Panc1 (cell line): ENCODE results near the gene VPS37B.

Experiments used
- CTCF ChIP-seq: fragments of 450-650 bp; IDR thresholded peaks from 2 replicates; pipeline ENCODE4 v1.5.1; 2017; ENCODE audit warnings: mild to moderate bottlenecking
- POLR2AphosphoS5 ChIP-seq: IDR thresholded peaks from 2 replicates; pipeline ENCODE4 v1.6.1; 2012; ENCODE audit warnings: mild to moderate bottlenecking, low read depth, low read length, moderate library complexity
- TF ChIP-seq, protein P1 (sequence below), 2 experiments: IDR thresholded peaks; 2 replicates each; pipeline ENCODE4 v1.6.1; 2011 to 2012; ENCODE audit warnings: low read depth in 2 of 2, control low read depth in 1 of 2, low read length in 1 of 2, mild to moderate bottlenecking in 1 of 2, moderate library complexity in 1 of 2; ENCODE audit not compliant: insufficient read depth in 1 of 2

- TF ChIP-seq CTCF (no peak), POLR2AphosphoS5 (peak; percentile 81)
- TF ChIP-seq, protein P1, sequence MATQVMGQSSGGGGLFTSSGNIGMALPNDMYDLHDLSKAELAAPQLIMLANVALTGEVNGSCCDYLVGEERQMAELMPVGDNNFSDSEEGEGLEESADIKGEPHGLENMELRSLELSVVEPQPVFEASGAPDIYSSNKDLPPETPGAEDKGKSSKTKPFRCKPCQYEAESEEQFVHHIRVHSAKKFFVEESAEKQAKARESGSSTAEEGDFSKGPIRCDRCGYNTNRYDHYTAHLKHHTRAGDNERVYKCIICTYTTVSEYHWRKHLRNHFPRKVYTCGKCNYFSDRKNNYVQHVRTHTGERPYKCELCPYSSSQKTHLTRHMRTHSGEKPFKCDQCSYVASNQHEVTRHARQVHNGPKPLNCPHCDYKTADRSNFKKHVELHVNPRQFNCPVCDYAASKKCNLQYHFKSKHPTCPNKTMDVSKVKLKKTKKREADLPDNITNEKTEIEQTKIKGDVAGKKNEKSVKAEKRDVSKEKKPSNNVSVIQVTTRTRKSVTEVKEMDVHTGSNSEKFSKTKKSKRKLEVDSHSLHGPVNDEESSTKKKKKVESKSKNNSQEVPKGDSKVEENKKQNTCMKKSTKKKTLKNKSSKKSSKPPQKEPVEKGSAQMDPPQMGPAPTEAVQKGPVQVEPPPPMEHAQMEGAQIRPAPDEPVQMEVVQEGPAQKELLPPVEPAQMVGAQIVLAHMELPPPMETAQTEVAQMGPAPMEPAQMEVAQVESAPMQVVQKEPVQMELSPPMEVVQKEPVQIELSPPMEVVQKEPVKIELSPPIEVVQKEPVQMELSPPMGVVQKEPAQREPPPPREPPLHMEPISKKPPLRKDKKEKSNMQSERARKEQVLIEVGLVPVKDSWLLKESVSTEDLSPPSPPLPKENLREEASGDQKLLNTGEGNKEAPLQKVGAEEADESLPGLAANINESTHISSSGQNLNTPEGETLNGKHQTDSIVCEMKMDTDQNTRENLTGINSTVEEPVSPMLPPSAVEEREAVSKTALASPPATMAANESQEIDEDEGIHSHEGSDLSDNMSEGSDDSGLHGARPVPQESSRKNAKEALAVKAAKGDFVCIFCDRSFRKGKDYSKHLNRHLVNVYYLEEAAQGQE (IDR thresholded peaks at IDR 0.05; ENCODE audit: insufficient read depth in 1 of 2, low read depth in 2 of 2, low read length in 1 of 2) = 0 out of 4 replicates have a peak, but pooled peaks of 1 of the 2 experiments have one; percentile 42
These were observed at the start of gene VPS37B for GRCh38 chr12:122895704-122896636.
